CD4-positive, alpha-beta T cell treated with Interleukin-15 for 1 hour (primary cell): ENCODE data around the gene NUP210L.
"Not testable (repeated sequence)": the region's sequence is repeated elsewhere in the genome, so short reads cannot be mapped to it uniquely, and the experiment has no call there.

ENCODE experiments used
- DNase-seq: peaks from one replicate; pipeline ENCODE4 v3.0.0-alpha.2; 2020

The NUP210L gene

GRCh38 chr1:154167461-154167860 is 12.6 kb upstream of the NUP210L start:
- no peak for DNase-seq

- DNase-seq, result no peak
Observed at GRCh38 chr1:154166207-154166606, 11.3 kb upstream of the NUP210L start.

- DNase-seq, result no peak
Observed at GRCh38 chr1:154159554-154159953, 4.7 kb upstream of the NUP210L start.

GRCh38 chr1:154158307-154159125 is 3.6 kb upstream of the NUP210L start:
- no peak for DNase-seq

GRCh38 chr1:154157520-154158306 is 2.8 kb upstream of the NUP210L start:
- peak; percentile 81 for DNase-seq

- no peak for DNase-seq
Observed at GRCh38 chr1:154155251-154155650, 378 bp upstream of the NUP210L start.

- DNase-seq, result no peak
Observed at GRCh38 chr1:154154053-154154452, 820 bp downstream of the NUP210L start.

- DNase-seq, result no peak
Observed at GRCh38 chr1:154151311-154151710, 3.6 kb downstream of the NUP210L start.

GRCh38 chr1:154148807-154149206 is 6.1 kb downstream of the NUP210L start:
- no peak for DNase-seq

- DNase-seq, result not testable (repeated sequence)
Observed at GRCh38 chr1:154147505-154147904, 7.4 kb downstream of the NUP210L start.

GRCh38 chr1:154145986-154146385 is 8.9 kb downstream of the NUP210L start:
- no peak for DNase-seq

- no peak for DNase-seq
Observed at GRCh38 chr1:154142358-154142757, 12.5 kb downstream of the NUP210L start.

- no peak for DNase-seq
Observed at GRCh38 chr1:154141240-154141639, 13.6 kb downstream of the NUP210L start.

GRCh38 chr1:154137888-154138287 is 17.0 kb downstream of the NUP210L start:
- DNase-seq, result no peak

- DNase-seq, result no peak
Observed at GRCh38 chr1:154133256-154133655, 21.6 kb downstream of the NUP210L start.

- no peak for DNase-seq
Observed at GRCh38 chr1:154129391-154129970, 25.4 kb downstream of the NUP210L start.

GRCh38 chr1:154123205-154123604 is 31.7 kb downstream of the NUP210L start:
- not testable (repeated sequence) for DNase-seq

- no peak for DNase-seq
Observed at GRCh38 chr1:154117642-154118041, 37.2 kb downstream of the NUP210L start.

- no peak for DNase-seq
Observed at GRCh38 chr1:154115180-154115579, 39.7 kb downstream of the NUP210L start.

- DNase-seq, result no peak
Observed at GRCh38 chr1:154104433-154105082, 50.3 kb downstream of the NUP210L start.

GRCh38 chr1:154100141-154100540 is 54.7 kb downstream of the NUP210L start:
- DNase-seq, result not testable (repeated sequence)

- DNase-seq, result no peak
Observed at GRCh38 chr1:154097873-154098272, 57.0 kb downstream of the NUP210L start.

- DNase-seq, result no peak
Observed at GRCh38 chr1:154095456-154096060, 59.3 kb downstream of the NUP210L start.
